SK-N-SH treated with all-trans-retinoic acid at 6 μM for 48 hours (cell line): ENCODE results near the gene SCN2A.
"Not testable (repeated sequence)": the region's sequence is repeated elsewhere in the genome, so short reads cannot be mapped to it uniquely, and the experiment has no call there.

ENCODE experiments used
- ATAC-seq: fragments of 200-7000 bp; cut with Tn5 transposase; 3 replicates; pipeline ENCODE4 v1.9.1; 2020; ENCODE audit warnings: mild to moderate bottlenecking, moderate library complexity
- ARNTL ChIP-seq: fragments of 450-650 bp; formaldehyde crosslinking; IDR thresholded peaks from 2 replicates; pipeline ENCODE4 v1.5.0; 2020; ENCODE audit warnings: low read depth, mild to moderate bottlenecking, moderate library complexity, borderline replicate concordance
- CREB5 ChIP-seq: fragments of 250-450 bp; sonication (Bioruptor Pico); IDR thresholded peaks from 2 replicates; pipeline ENCODE4 v1.5.1; 2020; ENCODE audit warnings: low read depth, mild to moderate bottlenecking, moderate library complexity
- CSDC2 ChIP-seq: fragments of 250-450 bp; sonication (Bioruptor Pico); IDR thresholded peaks from 2 replicates; pipeline ENCODE4 v1.5.0; 2020; ENCODE audit warnings: mild to moderate bottlenecking, moderate library complexity
- CSRNP3 ChIP-seq: fragments of 250-450 bp; sonication (Bioruptor Pico); IDR thresholded peaks from 2 replicates; pipeline ENCODE4 v1.5.1; 2021; ENCODE audit warnings: mild to moderate bottlenecking, moderate library complexity
- ESRRG ChIP-seq: fragments of 250-450 bp; sonication (Bioruptor Pico); IDR thresholded peaks from 2 replicates; pipeline ENCODE4 v1.6.1; 2021; ENCODE audit warnings: mild to moderate bottlenecking
- ISL1 ChIP-seq: fragments of 250-450 bp; sonication (Bioruptor Pico); IDR thresholded peaks from 2 replicates; pipeline ENCODE4 v2.1.2; 2022; ENCODE audit warnings: mild to moderate bottlenecking, moderate library complexity
- OSR1 ChIP-seq: fragments of 250-450 bp; sonication (Bioruptor Pico); IDR thresholded peaks from 2 replicates; pipeline ENCODE4 v1.8.0; 2022; ENCODE audit warnings: moderate library complexity, mild to moderate bottlenecking, inconsistent platforms
- PATZ1 ChIP-seq: fragments of 250-450 bp; sonication (Bioruptor Pico); IDR thresholded peaks from 2 replicates; pipeline ENCODE4 v1.8.0; 2020; ENCODE audit warnings: mild to moderate bottlenecking, moderate library complexity, borderline replicate concordance
- POU6F1 ChIP-seq: fragments of 250-450 bp; sonication (Bioruptor Pico); IDR thresholded peaks from 2 replicates; pipeline ENCODE4 v1.8.0; 2021; ENCODE audit warnings: low read depth, mild to moderate bottlenecking, moderate library complexity, borderline replicate concordance
- PPARA ChIP-seq: fragments of 250-450 bp; sonication (Bioruptor Pico); IDR thresholded peaks from 2 replicates; pipeline ENCODE4 v1.5.0; 2020; ENCODE audit warnings: mild to moderate bottlenecking, borderline replicate concordance
- RARB ChIP-seq: fragments of 250-450 bp; sonication (Bioruptor Pico); IDR thresholded peaks from 2 replicates; pipeline ENCODE4 v1.8.0; 2021; ENCODE audit warnings: mild to moderate bottlenecking, moderate library complexity
- SNAI2 ChIP-seq: fragments of 250-450 bp; sonication (Bioruptor Pico); IDR thresholded peaks from 2 replicates; pipeline ENCODE4 v1.5.0; 2020; ENCODE audit warnings: mild to moderate bottlenecking, moderate library complexity
- TCF4 ChIP-seq: fragments of 250-450 bp; sonication (Bioruptor Pico); IDR thresholded peaks from 2 replicates; pipeline ENCODE4 v1.8.0; 2021; ENCODE audit warnings: mild to moderate bottlenecking, moderate library complexity, borderline replicate concordance
- TOX ChIP-seq: fragments of 250-450 bp; sonication (Bioruptor Pico); IDR thresholded peaks from 2 replicates; pipeline ENCODE4 v1.8.0; 2021; ENCODE audit warnings: mild to moderate bottlenecking, moderate library complexity, borderline replicate concordance
- TSHZ2 ChIP-seq: fragments of 250-450 bp; sonication (Bioruptor Pico); IDR thresholded peaks from 2 replicates; pipeline ENCODE4 v1.5.0; 2020; ENCODE audit warnings: mild to moderate bottlenecking, moderate library complexity
- ZC3H10 ChIP-seq: fragments of 250-450 bp; sonication (Bioruptor Pico); IDR thresholded peaks from 2 replicates; pipeline ENCODE4 v1.5.1; 2021; ENCODE audit warnings: mild to moderate bottlenecking, moderate library complexity
- ZFP3 ChIP-seq: fragments of 250-450 bp; sonication (Bioruptor Pico); IDR thresholded peaks from 2 replicates; pipeline ENCODE4 v1.5.0; 2020; ENCODE audit warnings: mild to moderate bottlenecking, moderate library complexity
- ZFP30 ChIP-seq: fragments of 450-650 bp; formaldehyde crosslinking; IDR thresholded peaks from 2 replicates; pipeline ENCODE4 v1.5.0; 2022; ENCODE audit warnings: mild to moderate bottlenecking, moderate library complexity
- ZNF565 ChIP-seq: fragments of 450-650 bp; formaldehyde crosslinking; conservative IDR thresholded peaks from 2 replicates; pipeline ENCODE4 v1.5.0; 2020; ENCODE audit warnings: low read depth, mild to moderate bottlenecking, moderate library complexity
- ZNF70 ChIP-seq: fragments of 450-650 bp; formaldehyde crosslinking; IDR thresholded peaks from 2 replicates; pipeline ENCODE4 v1.5.0; 2020; ENCODE audit warnings: mild to moderate bottlenecking, moderate library complexity
- ZNF8 ChIP-seq: fragments of 450-650 bp; formaldehyde crosslinking; IDR thresholded peaks from 2 replicates; pipeline ENCODE4 v1.5.0; 2020; ENCODE audit warnings: mild to moderate bottlenecking, moderate library complexity

The SCN2A gene

GRCh38 chr2:165253178-165253577, 14.0 kb downstream of the SCN2A start:
- TF ChIP-seq CSRNP3 (CRISPR knock-in tag), result no peak
- no peak for TF ChIP-seq ZC3H10 (CRISPR knock-in tag)
- TF ChIP-seq CREB5, result no peak
- no peak for TF ChIP-seq ZFP3 (CRISPR knock-in tag)
- no peak for TF ChIP-seq TCF4 (CRISPR knock-in tag)
- TF ChIP-seq ESRRG (CRISPR knock-in tag), result no peak
- peak; percentile 84 for TF ChIP-seq ISL1 (CRISPR knock-in tag)
- TF ChIP-seq POU6F1 (CRISPR knock-in tag), result no peak
- no peak for TF ChIP-seq ZNF565 (CRISPR knock-in tag)
- ATAC-seq, result no peak

GRCh38 chr2:165256618-165257017, 17.4 kb downstream of the SCN2A start:
- no peak for ATAC-seq
- TF ChIP-seq TCF4 (CRISPR knock-in tag) (no peak), RARB (no peak), PATZ1 (no peak), ZFP3 (CRISPR knock-in tag) (no peak), SNAI2 (CRISPR knock-in tag) (no peak), CSDC2 (CRISPR knock-in tag) (no peak), ZNF565 (CRISPR knock-in tag) (no peak), ARNTL (CRISPR knock-in tag) (no peak), ISL1 (CRISPR knock-in tag) (no peak), ZNF8 (CRISPR knock-in tag) (no peak), ESRRG (CRISPR knock-in tag) (no peak)

GRCh38 chr2:165260347-165260746, 21.1 kb downstream of the SCN2A start:
- ATAC-seq, result not testable (repeated sequence)

GRCh38 chr2:165268754-165269153, 29.5 kb downstream of the SCN2A start:
- ATAC-seq, result no peak
- TF ChIP-seq PATZ1, result no peak
- TF ChIP-seq TSHZ2 (CRISPR knock-in tag), result no peak
- no peak for TF ChIP-seq POU6F1 (CRISPR knock-in tag)
- no peak for TF ChIP-seq ESRRG (CRISPR knock-in tag)
- no peak for TF ChIP-seq ZNF8 (CRISPR knock-in tag)
- no peak for TF ChIP-seq ARNTL (CRISPR knock-in tag)
- TF ChIP-seq SNAI2 (CRISPR knock-in tag), result no peak
- TF ChIP-seq TCF4 (CRISPR knock-in tag), result no peak
- TF ChIP-seq TOX (CRISPR knock-in tag), result no peak
- TF ChIP-seq ZFP3 (CRISPR knock-in tag), result no peak
- TF ChIP-seq ZNF565 (CRISPR knock-in tag), result no peak
- no peak for TF ChIP-seq CSDC2 (CRISPR knock-in tag)
- no peak for TF ChIP-seq CREB5
- TF ChIP-seq OSR1 (CRISPR knock-in tag), result no peak
- no peak for TF ChIP-seq PPARA (CRISPR knock-in tag)
- no peak for TF ChIP-seq ZFP30
- no peak for TF ChIP-seq ZNF70 (CRISPR knock-in tag)
